ENCODE data around the gene EHD1.

EHD1 gene

DNA sequence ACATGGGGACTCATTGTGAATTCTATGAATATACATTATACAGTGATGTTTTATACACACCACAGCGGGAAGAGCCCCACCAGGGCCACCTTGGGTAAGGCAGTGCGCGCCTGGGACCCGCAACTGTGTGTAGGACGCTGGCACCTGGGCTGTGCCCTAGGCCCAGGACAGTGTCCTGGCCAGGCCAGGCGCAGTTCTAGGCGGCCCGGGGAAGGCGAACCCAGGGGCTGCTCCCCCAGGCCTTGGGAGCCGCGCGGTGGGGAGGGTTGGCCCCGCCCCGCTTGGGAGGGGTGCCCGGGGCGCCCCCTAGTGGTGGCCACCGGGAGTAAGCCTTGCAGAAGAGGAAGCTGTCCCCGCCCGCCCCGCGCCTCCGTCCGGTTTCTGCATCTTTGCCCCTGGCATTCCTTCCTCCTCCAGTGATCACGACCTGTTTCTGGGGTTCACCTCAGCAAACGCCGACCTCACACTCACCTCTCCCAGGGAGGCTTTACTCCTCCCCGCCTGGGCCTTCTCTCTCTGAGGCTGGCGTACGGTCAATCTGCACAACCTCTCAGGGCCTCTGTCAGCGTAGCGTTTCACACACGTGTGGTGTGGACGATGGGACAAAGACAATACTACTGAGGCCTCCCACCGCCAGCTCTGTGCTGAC is 9.5 kb upstream of the EHD1 start:
- DNase-seq (ENCODE audit: extremely low read depth, insufficient read length): peak; percentile 82
- Histone ChIP-seq H3K36me3 (ENCODE audit: control insufficient read depth, insufficient read depth, low read length) (no peaks in the 10 kb centered on the region), H3K4me3 (replicated peaks; ENCODE audit: low read depth, low read length) (peak overlapping the region; percentile 40), H3K27me3 (replicated peaks; ENCODE audit: control insufficient read depth, insufficient read depth, low read length) (no peaks in the 10 kb centered on the region)
- TF ChIP-seq, protein P1, sequence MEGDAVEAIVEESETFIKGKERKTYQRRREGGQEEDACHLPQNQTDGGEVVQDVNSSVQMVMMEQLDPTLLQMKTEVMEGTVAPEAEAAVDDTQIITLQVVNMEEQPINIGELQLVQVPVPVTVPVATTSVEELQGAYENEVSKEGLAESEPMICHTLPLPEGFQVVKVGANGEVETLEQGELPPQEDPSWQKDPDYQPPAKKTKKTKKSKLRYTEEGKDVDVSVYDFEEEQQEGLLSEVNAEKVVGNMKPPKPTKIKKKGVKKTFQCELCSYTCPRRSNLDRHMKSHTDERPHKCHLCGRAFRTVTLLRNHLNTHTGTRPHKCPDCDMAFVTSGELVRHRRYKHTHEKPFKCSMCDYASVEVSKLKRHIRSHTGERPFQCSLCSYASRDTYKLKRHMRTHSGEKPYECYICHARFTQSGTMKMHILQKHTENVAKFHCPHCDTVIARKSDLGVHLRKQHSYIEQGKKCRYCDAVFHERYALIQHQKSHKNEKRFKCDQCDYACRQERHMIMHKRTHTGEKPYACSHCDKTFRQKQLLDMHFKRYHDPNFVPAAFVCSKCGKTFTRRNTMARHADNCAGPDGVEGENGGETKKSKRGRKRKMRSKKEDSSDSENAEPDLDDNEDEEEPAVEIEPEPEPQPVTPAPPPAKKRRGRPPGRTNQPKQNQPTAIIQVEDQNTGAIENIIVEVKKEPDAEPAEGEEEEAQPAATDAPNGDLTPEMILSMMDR (IDR thresholded peaks at IDR 0.05; ENCODE audit: insufficient read depth, low read length, poor library complexity, severe bottlenecking): peak; percentile 94

DNA sequence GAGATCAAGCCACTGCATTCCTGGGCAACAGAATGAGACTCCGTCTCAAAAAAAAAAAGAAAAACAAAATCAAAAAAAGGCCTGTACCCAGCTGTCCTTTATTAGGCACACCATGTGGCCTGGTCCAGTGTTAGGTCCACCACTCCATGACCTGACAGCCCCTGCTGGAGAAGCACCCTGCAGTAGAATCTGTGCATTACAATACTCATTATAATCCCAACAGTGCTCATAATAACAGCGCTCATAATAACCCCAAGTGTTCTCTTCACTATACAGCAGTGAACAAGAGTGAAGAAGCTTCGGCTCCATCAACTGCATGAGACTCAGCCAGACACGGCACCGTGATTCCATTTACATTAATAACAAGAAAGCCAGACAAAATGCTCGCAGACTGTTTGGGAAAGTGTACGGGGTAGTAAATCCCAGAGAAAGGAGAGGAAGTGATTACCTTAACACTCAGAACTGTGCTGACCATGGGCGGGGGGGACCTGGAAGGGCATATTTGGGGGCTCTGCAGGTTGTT is 8.9 kb upstream of the EHD1 start:
- Histone ChIP-seq H3K36me3 (ENCODE audit: control insufficient read depth, insufficient read depth, low read length) (no peaks in the 10 kb centered on the region), H3K4me3 (replicated peaks; ENCODE audit: low read depth, low read length) (no peak overlapping the region), H3K27me3 (replicated peaks; ENCODE audit: control insufficient read depth, insufficient read depth, low read length) (no peaks in the 10 kb centered on the region)
- no peak for DNase-seq (ENCODE audit: extremely low read depth, insufficient read length)
- TF ChIP-seq, protein P1 (IDR thresholded peaks at IDR 0.05; ENCODE audit: insufficient read depth, low read length, poor library complexity, severe bottlenecking): no peak

DNA sequence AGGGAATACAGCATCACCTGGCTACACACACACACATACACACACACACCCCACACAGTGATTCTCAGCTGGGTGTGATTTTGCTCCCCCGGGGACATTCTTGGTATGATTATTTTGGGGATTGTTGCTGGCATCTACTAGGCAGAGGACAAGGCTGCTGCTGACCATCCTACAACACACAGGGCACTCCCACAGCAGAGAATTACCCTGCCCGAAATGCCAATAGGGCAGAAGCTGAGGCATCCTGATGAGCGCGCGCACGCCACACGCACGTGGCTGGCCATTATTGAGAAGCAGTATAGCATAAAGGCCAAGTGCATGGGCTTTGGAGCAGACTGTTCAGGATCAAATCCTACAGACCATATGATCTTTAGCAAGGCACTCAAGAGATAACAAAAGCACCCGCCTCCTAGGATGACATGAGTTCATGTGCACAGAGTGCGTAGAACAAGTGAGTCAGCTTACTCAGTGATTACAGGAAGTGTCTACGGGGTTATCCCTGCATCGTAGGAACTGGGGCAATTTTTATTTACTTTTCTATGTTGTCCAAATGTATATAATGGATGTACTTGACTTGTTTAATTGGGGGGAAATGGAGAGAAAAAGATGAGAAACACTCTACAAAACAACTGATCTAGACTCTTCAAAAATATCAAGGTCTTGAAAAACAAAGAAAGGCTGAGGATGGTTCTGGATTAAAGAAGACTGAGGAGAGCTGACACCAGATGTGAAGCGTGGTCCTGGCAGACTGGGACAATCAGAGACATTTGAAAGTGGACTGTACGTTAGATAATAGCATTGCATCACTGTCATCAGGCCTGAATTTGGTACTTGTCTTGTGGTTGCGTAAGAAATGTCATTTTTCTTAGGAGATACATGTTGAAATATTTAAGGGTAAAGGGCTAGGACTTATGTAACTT is 7.2 kb upstream of the EHD1 start:
- no peaks in the 10 kb centered on the region for H3K36me3 ChIP-seq (ENCODE audit: control insufficient read depth, insufficient read depth, low read length)
- H3K27me3 ChIP-seq (replicated peaks; ENCODE audit: control insufficient read depth, insufficient read depth, low read length): no peaks in the 10 kb centered on the region
- H3K4me3 ChIP-seq (replicated peaks; ENCODE audit: low read depth, low read length): no peak overlapping the region
- TF ChIP-seq, protein P1 (IDR thresholded peaks at IDR 0.05; ENCODE audit: insufficient read depth, low read length, poor library complexity, severe bottlenecking): no peak
- no peak for DNase-seq (ENCODE audit: extremely low read depth, insufficient read length)

DNA sequence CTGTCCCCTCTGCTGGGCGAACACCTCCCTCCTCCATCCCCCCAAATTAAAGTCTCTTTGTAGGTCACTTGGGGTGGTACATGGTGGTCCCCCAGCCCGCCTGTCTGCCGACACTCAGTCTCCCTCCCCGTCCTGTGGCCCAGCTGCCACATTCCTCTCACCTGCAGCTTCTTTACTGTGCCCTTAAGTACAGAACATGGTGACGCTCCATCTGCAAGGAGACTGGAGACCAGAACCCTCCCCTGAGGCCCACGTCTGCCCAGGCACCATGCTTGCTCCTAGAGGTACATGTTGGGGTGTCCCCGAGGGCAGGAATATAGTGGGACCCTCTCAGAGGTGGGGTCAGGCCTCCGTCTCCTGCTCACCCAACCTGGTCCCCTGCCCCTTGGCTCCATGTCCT is 5.6 kb upstream of the EHD1 start:
- Histone ChIP-seq H3K36me3 (ENCODE audit: control insufficient read depth, insufficient read depth, low read length) (no peaks in the 10 kb centered on the region), H3K27me3 (replicated peaks; ENCODE audit: control insufficient read depth, insufficient read depth, low read length) (no peaks in the 10 kb centered on the region), H3K4me3 (replicated peaks; ENCODE audit: low read depth, low read length) (no peak overlapping the region)
- TF ChIP-seq, protein P1 (IDR thresholded peaks at IDR 0.05; ENCODE audit: insufficient read depth, low read length, poor library complexity, severe bottlenecking): no peak
- DNase-seq (ENCODE audit: extremely low read depth, insufficient read length): no peak

DNA sequence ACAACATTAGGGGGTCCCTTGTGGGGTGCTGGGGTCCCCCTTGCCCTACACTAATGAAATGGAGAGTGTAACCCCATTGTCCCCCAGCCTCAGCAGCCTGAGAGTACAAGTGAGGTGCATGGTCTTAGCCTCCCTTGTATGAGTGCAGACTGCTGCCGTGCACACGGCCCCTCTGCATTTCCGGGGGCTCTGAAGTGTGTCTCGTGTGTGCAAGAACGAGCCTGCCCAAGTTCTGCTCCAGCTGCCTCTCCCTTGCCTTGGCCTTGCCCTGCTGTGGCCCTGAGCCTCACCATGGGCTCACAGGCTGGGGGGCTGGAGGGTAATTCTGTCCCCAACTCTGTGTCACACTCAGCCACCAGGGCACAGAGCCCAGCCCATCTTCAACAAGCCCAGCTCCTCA is 5.2 kb upstream of the EHD1 start:
- no peaks in the 10 kb centered on the region for H3K36me3 ChIP-seq (ENCODE audit: control insufficient read depth, insufficient read depth, low read length)

More for the DNA sequence above, 5.2 kb upstream of the EHD1 start:
- DNase-seq (ENCODE audit: extremely low read depth, insufficient read length): no peak
- TF ChIP-seq, protein P1 (IDR thresholded peaks at IDR 0.05; ENCODE audit: insufficient read depth, low read length, poor library complexity, severe bottlenecking): no peak
- no peak overlapping the region for H3K4me3 ChIP-seq (replicated peaks; ENCODE audit: low read depth, low read length)
- no peaks in the 10 kb centered on the region for H3K27me3 ChIP-seq (replicated peaks; ENCODE audit: control insufficient read depth, insufficient read depth, low read length)

Data from GM06990 (cell line).